PC-3 (cell line): ENCODE measurements around the gene LAMA5. TPM values are rescaled to one million over a fixed set of nuclear protein-coding genes. Genes with fewer than 3 reads are reported as not detected.

Experiments used
- ATAC-seq: fragments of 200-7000 bp; cut with Tn5 transposase; 2 replicates; pipeline ENCODE4 v1.9.1; 2020; ENCODE audit warnings: mild to moderate bottlenecking, moderate library complexity
- BruUV-seq: library from RNA; stranded (reverse); fragments of 400-500 nt; replicated peaks from 2 replicates; lab custom pipeline; 2021; lab: Mats Ljungman, UMichigan
- CTCF ChIA-PET: fragments of 300-600 bp; sonication (Branson Sonifier 250); formaldehyde crosslinking; loops from one replicate; lab custom pipeline; 2022; ENCODE audit warnings: antibody characterized with exemption; lab: Charles Lee
- POLR2A ChIA-PET: fragments of 300-600 bp; sonication (Branson Sonifier 250); formaldehyde crosslinking; loops from one replicate; lab custom pipeline; 2022; ENCODE audit warnings: antibody characterized with exemption; ENCODE audit not compliant: unreplicated experiment; lab: Charles Lee
- DNase-seq: peaks from one replicate; pipeline ENCODE4 v3.0.0-alpha.2; 2015
- H2AFZ ChIP-seq: fragments of 300-600 bp; sonication (generic); 2 replicates; pipeline ENCODE4 v1.6.0; 2016; ENCODE audit warnings: antibody characterized with exemption, low read length
- H3F3A ChIP-seq: fragments of 300-600 bp; sonication (generic); one replicate; pipeline ENCODE4 v1.6.0; 2017; ENCODE audit warnings: antibody characterized with exemption, low read length, control low read depth, mild to moderate bottlenecking; ENCODE audit not compliant: unreplicated experiment
- H3K27ac ChIP-seq: fragments of 300-600 bp; sonication (generic); 2 replicates; pipeline ENCODE4 v1.5.1; 2016; ENCODE audit warnings: mild to moderate bottlenecking, low read length
- H3K27me3 ChIP-seq: fragments of 300-600 bp; sonication (generic); 2 replicates; pipeline ENCODE4 v1.6.1; 2016; ENCODE audit warnings: low read length, mixed read lengths
- H3K36me3 ChIP-seq: fragments of 300-600 bp; sonication (generic); 2 replicates; pipeline ENCODE4 v1.6.1; 2016; ENCODE audit warnings: low read depth, mixed run types, low read length, mixed read lengths
- H3K4me1 ChIP-seq: fragments of 300-600 bp; sonication (generic); 2 replicates; pipeline ENCODE4 v1.5.1; 2016; ENCODE audit warnings: low read length; ENCODE audit not compliant: insufficient read depth
- H3K4me2 ChIP-seq: fragments of 300-600 bp; sonication (generic); 2 replicates; pipeline ENCODE4 v1.6.0; 2016; ENCODE audit warnings: low read length
- H3K4me3 ChIP-seq: fragments of 300-600 bp; sonication (generic); 2 replicates; pipeline ENCODE4 v1.5.1; 2016; ENCODE audit warnings: mild to moderate bottlenecking, low read length, mixed read lengths
- H3K79me2 ChIP-seq: fragments of 300-600 bp; sonication (generic); 2 replicates; pipeline ENCODE4 v1.6.1; 2017; ENCODE audit warnings: low read length, mixed read lengths
- H3K9ac ChIP-seq: fragments of 300-600 bp; sonication (generic); 2 replicates; pipeline ENCODE4 v1.6.0; 2016; ENCODE audit warnings: mild to moderate bottlenecking, low read length
- H3K9me2 ChIP-seq: fragments of 300-600 bp; sonication (generic); replicated peaks from 2 replicates; pipeline ENCODE4 v1.6.1; 2016; ENCODE audit warnings: mixed run types, low read length, mixed read lengths
- H3K9me3 ChIP-seq: fragments of 300-600 bp; sonication (generic); 2 replicates; pipeline ENCODE4 v1.6.1; 2016; ENCODE audit warnings: low read length, mixed read lengths
- H4K20me1 ChIP-seq: fragments of 300-600 bp; sonication (generic); 2 replicates; pipeline ENCODE4 v1.6.1; 2016; ENCODE audit warnings: low read length, mixed read lengths
- CTCF ChIP-seq: fragments of 300-600 bp; sonication (generic); conservative IDR thresholded peaks from 2 replicates; pipeline ENCODE4 v1.5.1; 2017; ENCODE audit warnings: antibody characterized with exemption, low read depth, mild to moderate bottlenecking, low read length
- EZH2 ChIP-seq: fragments of 300-600 bp; sonication (generic); IDR thresholded peaks from one replicate; pipeline ENCODE4 v1.6.1; 2017; ENCODE audit warnings: antibody characterized with exemption, mild to moderate bottlenecking, low read length; ENCODE audit not compliant: unreplicated experiment
- EZH2phosphoT487 ChIP-seq: fragments of 300-600 bp; sonication (generic); IDR thresholded peaks from 2 replicates; pipeline ENCODE4 v1.6.1; 2018; ENCODE audit warnings: mild to moderate bottlenecking, antibody characterized with exemption, low read length, borderline replicate concordance
- intact Hi-C: fragments of 100-400 bp; cut with micrococcal nuclease; formaldehyde crosslinking; loops from 2 replicates; pipeline ENCODE4 v1.9.0; 2023
- total RNA-seq: library from RNA; depleted of rRNA; stranded (reverse); fragments of >200 nt; gene quantifications from 2 replicates; pipeline ENCODE4 v1.2.3, GENCODE V29; 2014

Gene LAMA5
- total RNA-seq, 1 experiment from 2014 or later = 196 TPM

- POLR2A ChIA-PET = no interaction called here
- H3K4me2 ChIP-seq = peak overlapping the region; percentile 79
Measured at GRCh38 chr20:62359043-62359490, 8.0 kb downstream of the LAMA5 start.

GRCh38 chr20:62358171-62359042, 8.7 kb downstream of the LAMA5 start:
- no peaks in the 10 kb centered on the region for H3K9me2 ChIP-seq
- TSS peak; percentile 6 for BruUV-seq
- ChIA-PET CTCF (no interaction called here), POLR2A (no interaction called here)
- H3K4me1 ChIP-seq = peaks cover 91% of the 10 kb centered on the region
- H3K9ac ChIP-seq = peak overlapping the region; percentile 79
- no peaks in the 10 kb centered on the region for H3K9me3 ChIP-seq
- intact Hi-C loops = no loop called here
- 0 out of 2 replicates have a peak, but pooled peaks cover 14% of the 10 kb centered on the region for H4K20me1 ChIP-seq
- peaks cover 30% of the 10 kb centered on the region; the same call in 1 of the 2 replicates for H3K36me3 ChIP-seq
- H3K4me2 ChIP-seq = peak overlapping the region; percentile 79
- peak overlapping the region; percentile 93 for H3K27ac ChIP-seq
- H3K79me2 ChIP-seq = peaks cover 89% of the 10 kb centered on the region
- peak overlapping the region; percentile 26; the same call in 1 of the 2 replicates for H3K4me3 ChIP-seq
- H3F3A ChIP-seq = no peaks in the 10 kb centered on the region
- DNase-seq (peak; percentile 29), ATAC-seq (peak; percentile 3)
- no peaks in the 10 kb centered on the region for H3K27me3 ChIP-seq
- TF ChIP-seq EZH2phosphoT487 (no peak), EZH2 (no peak), CTCF (no peak)
- no peak overlapping the region for H2AFZ ChIP-seq

More at GRCh38 chr20:62359043-62359490, 8.0 kb downstream of the LAMA5 start:
- intact Hi-C loops = no loop called here
- Histone ChIP-seq H3K36me3 (peaks cover 33% of the 10 kb centered on the region; the same call in 1 of the 2 replicates), H3K4me3 (peak overlapping the region; percentile 26; the same call in 1 of the 2 replicates), H3K4me1 (peaks cover 94% of the 10 kb centered on the region), H3K9me2 (no peaks in the 10 kb centered on the region), H3K9ac (peak overlapping the region; percentile 79), H4K20me1 (peaks cover 20% of the 10 kb centered on the region; the same call in 1 of the 2 replicates), H3F3A (no peaks in the 10 kb centered on the region), H3K27ac (peak overlapping the region; percentile 93), H3K9me3 (no peaks in the 10 kb centered on the region), H2AFZ (no peak overlapping the region), H3K27me3 (no peaks in the 10 kb centered on the region), H3K79me2 (peaks cover 89% of the 10 kb centered on the region)
- CTCF ChIA-PET = no interaction called here
- no TSS peak for BruUV-seq
- no peak; the same call in 1 of the 2 replicates for ATAC-seq
- TF ChIP-seq EZH2phosphoT487 (no peak), EZH2 (no peak), CTCF (no peak)
- DNase-seq = no peak
